Measurements from ENCODE around the gene STX8.

GRCh38 chr17:9294661-9295210 lies 280.9 kb downstream of the STX8 start:
- TF ChIP-seq CTCF (IDR thresholded peaks at IDR 0.05) (no peak), POLR2A (IDR thresholded peaks at IDR 0.05) (no peak)

Data from Peyer's patch (tissue), 4 donors.